Pulmonary artery endothelial cell (primary cell): Measurements from ENCODE around the gene RCBTB1. TPM values are rescaled to one million over a fixed set of nuclear protein-coding genes. Genes with fewer than 3 reads are reported as not detected.
"Not testable (repeated sequence)": the region's sequence is repeated elsewhere in the genome, so short reads cannot be mapped to it uniquely, and the experiment has no call there.

Source experiments
- DNase-seq: peaks from one replicate; pipeline ENCODE4 v3.0.0-alpha.2; 2011; ENCODE audit warnings: low read depth, low spot score
- total RNA-seq: library from RNA; depleted of rRNA; stranded (reverse); fragments of >200 nt; gene quantifications from 2 replicates; pipeline ENCODE4 v1.2.3, GENCODE V29; 2014

RCBTB1 gene
- total RNA-seq, 1 donor from 2014 or later = 19.3 TPM

GRCh38 chr13:49606747-49607648 lies 21.6 kb upstream of the RCBTB1 start:
- DNase-seq = peak; percentile 70

GRCh38 chr13:49604570-49604969 lies 19.2 kb upstream of the RCBTB1 start:
- DNase-seq = no peak

- DNase-seq = not testable (repeated sequence)
Observed at GRCh38 chr13:49602615-49603014, 17.3 kb upstream of the RCBTB1 start.

- DNase-seq = no peak
Observed at GRCh38 chr13:49602005-49602404, 16.6 kb upstream of the RCBTB1 start.

- DNase-seq = no peak
Observed at GRCh38 chr13:49597043-49597641, 11.8 kb upstream of the RCBTB1 start.

GRCh38 chr13:49596221-49596620 lies 10.9 kb upstream of the RCBTB1 start:
- DNase-seq = no peak

GRCh38 chr13:49594576-49594975 lies 9.2 kb upstream of the RCBTB1 start:
- no peak for DNase-seq

GRCh38 chr13:49593876-49594275 lies 8.5 kb upstream of the RCBTB1 start:
- not testable (repeated sequence) for DNase-seq

- DNase-seq = not testable (repeated sequence)
Observed at GRCh38 chr13:49590714-49591113, 5.4 kb upstream of the RCBTB1 start.

- no peak for DNase-seq
Observed at GRCh38 chr13:49587311-49587847, 2.0 kb upstream of the RCBTB1 start.

- DNase-seq = no peak
Observed at GRCh38 chr13:49586717-49587116, 1.4 kb upstream of the RCBTB1 start.

GRCh38 chr13:49584771-49585182 lies 581 bp downstream of the RCBTB1 start:
- DNase-seq = no peak

- DNase-seq = no peak
Observed at GRCh38 chr13:49580980-49581680, 4.2 kb downstream of the RCBTB1 start.

GRCh38 chr13:49579501-49579900 lies 5.9 kb downstream of the RCBTB1 start:
- no peak for DNase-seq

GRCh38 chr13:49571299-49572240 lies 13.8 kb downstream of the RCBTB1 start:
- no peak for DNase-seq

GRCh38 chr13:49569993-49570689 lies 15.2 kb downstream of the RCBTB1 start:
- no peak for DNase-seq

- no peak for DNase-seq
Observed at GRCh38 chr13:49567491-49567890, 17.9 kb downstream of the RCBTB1 start.

GRCh38 chr13:49566461-49566860 lies 18.9 kb downstream of the RCBTB1 start:
- no peak for DNase-seq

- DNase-seq = not testable (repeated sequence)
Observed at GRCh38 chr13:49565461-49565860, 19.9 kb downstream of the RCBTB1 start.

- no peak for DNase-seq
Observed at GRCh38 chr13:49563516-49563915, 21.8 kb downstream of the RCBTB1 start.
